Stimulated activated naive CD8-positive, alpha-beta T cell treated with anti-CD3 and anti-CD28 coated beads, Interleukin-15, amount 100 ng/mL, for 72 hours (primary cell): Measurements from ENCODE around the gene MYADM.
A peak's percentile ranks its signal among the peaks of the same experiment; 100 is the strongest.

ENCODE experiments used
- ATAC-seq: fragments of 150-1000 bp; cut with Tn5 transposase; 2 replicates; pipeline ENCODE4 v1.10.0; 2021; ENCODE audit warnings: mild to moderate bottlenecking, moderate library complexity
- DNase-seq, 2 donors: peaks; one replicate each; pipeline ENCODE4 v3.0.0; 2021 to 2022
- H3K27ac Mint-ChIP-seq, 2 donors: one replicate each; pipeline ENCODE4 v1.8.0; 2022; ENCODE audit warnings: mild to moderate bottlenecking in 2 of 2, mixed read lengths in 2 of 2, moderate library complexity in 2 of 2
- H3K27me3 Mint-ChIP-seq: one replicate; pipeline ENCODE4 v1.8.0; 2022; ENCODE audit warnings: mixed read lengths
- H3K4me1 Mint-ChIP-seq: one replicate; pipeline ENCODE4 v1.8.0; 2022; ENCODE audit warnings: mild to moderate bottlenecking, mixed read lengths
- H3K4me3 Mint-ChIP-seq, 2 donors: one replicate each; pipeline ENCODE4 v1.8.0; 2022; ENCODE audit warnings: mild to moderate bottlenecking in 2 of 2, mixed read lengths in 2 of 2, moderate library complexity in 1 of 2
- H3K9me3 Mint-ChIP-seq, 2 donors: one replicate each; pipeline ENCODE4 v1.8.0; 2022; ENCODE audit warnings: mixed read lengths in 2 of 2

MYADM gene

GRCh38 chr19:53876651-53877224 lies 9.1 kb downstream of the MYADM start:
- no peak for DNase-seq
- no peak for ATAC-seq
- H3K27me3 Mint-ChIP-seq, result no peaks in the 10 kb centered on the region
- H3K4me3 Mint-ChIP-seq, result no peak overlapping the region
- H3K9me3 Mint-ChIP-seq, result no peaks in the 10 kb centered on the region
- H3K27ac Mint-ChIP-seq, result no peak overlapping the region
- H3K4me1 Mint-ChIP-seq, result peaks cover 53% of the 10 kb centered on the region

DNA sequence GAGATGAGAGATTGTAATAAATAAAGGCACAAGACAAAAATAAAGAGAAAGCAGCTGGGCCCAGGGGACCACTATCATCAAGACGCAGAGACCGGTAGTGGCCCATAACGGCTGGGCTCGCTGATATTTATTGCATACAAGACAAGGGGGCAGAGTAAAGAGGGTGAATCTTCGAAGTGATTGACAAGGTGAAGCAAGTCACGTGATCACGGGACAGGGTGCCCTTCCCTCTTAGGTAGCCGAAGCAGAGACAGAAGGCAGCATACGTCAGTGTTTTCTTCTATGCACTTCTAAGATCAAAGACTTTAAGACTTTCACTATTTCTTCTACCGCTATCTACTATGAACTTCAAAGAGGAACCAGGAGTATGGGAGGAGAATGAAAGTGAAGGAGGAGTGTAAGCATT lies 9.7 kb downstream of the MYADM start:
- Mint-ChIP-seq H3K27ac (peak overlapping the region; percentile 16 to 21), H3K9me3 (no peaks in the 10 kb centered on the region), H3K4me1 (peaks cover 55% of the 10 kb centered on the region), H3K4me3 (peak overlapping the region; percentile 30 to 42), H3K27me3 (no peaks in the 10 kb centered on the region)
- DNase-seq (peak in 1 of 2 donors; percentile 40), ATAC-seq (no peak)

DNA sequence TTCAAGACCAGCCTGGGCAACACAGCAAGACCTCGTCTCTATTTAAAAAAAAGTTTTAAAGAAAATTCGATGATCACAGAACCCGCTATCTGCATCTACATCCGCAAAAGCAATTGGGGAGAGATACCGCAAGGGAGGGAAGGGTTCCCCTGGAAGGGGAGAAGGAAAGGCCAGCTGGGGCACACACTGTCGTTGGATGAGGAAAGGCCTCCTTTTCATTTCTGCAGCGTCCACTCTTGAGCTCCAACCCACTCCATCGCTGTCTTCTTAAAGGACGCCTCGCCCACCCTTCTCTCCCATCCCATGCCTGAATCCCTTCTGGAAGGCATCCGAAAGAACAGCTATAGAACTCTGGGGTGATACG lies 11.1 kb downstream of the MYADM start:
- H3K9me3 Mint-ChIP-seq, result no peaks in the 10 kb centered on the region
- H3K27ac Mint-ChIP-seq, result no peak overlapping the region
- H3K27me3 Mint-ChIP-seq, result no peaks in the 10 kb centered on the region
- ATAC-seq (no peak), DNase-seq (no peak)
- H3K4me3 Mint-ChIP-seq, result no peak overlapping the region
- peaks cover 53% of the 10 kb centered on the region for H3K4me1 Mint-ChIP-seq

DNA sequence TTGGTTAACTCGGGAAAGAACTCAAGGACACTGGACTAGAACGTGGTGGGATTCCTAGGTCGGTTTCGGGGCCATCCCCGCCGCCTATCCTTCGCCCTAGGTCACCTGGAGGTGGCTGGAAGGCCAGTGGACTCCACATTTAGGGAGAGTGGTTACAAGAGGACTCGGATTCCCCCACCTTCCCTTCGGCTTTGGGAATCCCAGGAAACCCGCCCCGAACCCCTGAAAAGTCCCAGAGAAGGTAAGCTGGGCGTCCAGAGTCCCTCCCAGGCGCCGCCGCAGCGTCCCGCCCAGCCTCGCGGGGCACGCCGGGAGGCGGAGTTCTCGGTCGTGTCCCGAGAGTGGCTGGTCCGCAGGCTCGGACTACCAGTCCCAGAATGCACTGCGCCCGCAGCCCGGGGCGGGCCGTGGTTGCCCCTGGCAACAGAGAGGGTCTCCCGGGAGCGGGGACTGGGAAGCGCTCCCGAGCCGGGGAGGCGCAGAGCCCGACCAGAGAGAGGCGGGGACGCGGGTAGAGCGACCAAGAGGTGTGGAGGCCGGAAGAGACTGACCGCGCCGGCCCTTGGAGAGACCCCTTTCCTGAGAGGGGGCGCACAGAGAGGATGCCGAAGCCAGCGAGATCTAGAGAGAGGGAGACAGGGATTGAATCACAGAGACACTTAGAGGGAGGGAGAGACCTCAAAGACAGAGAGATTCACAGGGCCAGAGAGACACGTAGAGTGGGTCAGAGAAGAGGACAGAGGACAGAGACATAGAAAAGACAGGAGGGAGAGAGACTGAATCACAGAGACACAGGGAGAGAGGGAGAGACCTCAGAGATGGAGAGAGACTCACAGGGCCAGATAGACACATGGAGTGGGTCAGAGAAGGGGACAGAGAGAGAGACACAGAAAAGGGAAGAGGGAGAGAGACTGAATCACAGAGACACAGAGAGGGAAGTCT lies 11.7 kb downstream of the MYADM start:
- ATAC-seq (peak; percentile 93), DNase-seq (peak; percentile 80 to 83)
- no peaks in the 10 kb centered on the region for H3K9me3 Mint-ChIP-seq
- no peaks in the 10 kb centered on the region for H3K27me3 Mint-ChIP-seq
- H3K27ac Mint-ChIP-seq, result no peak overlapping the region
- no peak overlapping the region for H3K4me3 Mint-ChIP-seq
- peaks cover 49% of the 10 kb centered on the region for H3K4me1 Mint-ChIP-seq

GRCh38 chr19:53880711-53881481 lies 13.2 kb downstream of the MYADM start:
- ATAC-seq (no peak), DNase-seq (no peak)
- Mint-ChIP-seq H3K27me3 (no peaks in the 10 kb centered on the region), H3K4me3 (no peak overlapping the region), H3K27ac (no peak overlapping the region), H3K4me1 (peaks cover 35% of the 10 kb centered on the region), H3K9me3 (no peaks in the 10 kb centered on the region)

GRCh38 chr19:53881482-53882390 lies 14.1 kb downstream of the MYADM start, which contains the start of gene PRKCG:
PRKCG (plus strand) TSS chr19:53882197; CDS start chr19:53882495, 298 bp downstream.
- peak; percentile 42 to 44 for DNase-seq
- Mint-ChIP-seq H3K27me3 (no peaks in the 10 kb centered on the region), H3K27ac (no peak within 1 kb of the TSS), H3K4me1 (peaks cover 28% of the 10 kb centered on the region), H3K9me3 (no peaks in the 10 kb centered on the region), H3K4me3 (peak within 1 kb of the TSS; percentile 7 to 64)
- ATAC-seq, result peak; percentile 57

DNA sequence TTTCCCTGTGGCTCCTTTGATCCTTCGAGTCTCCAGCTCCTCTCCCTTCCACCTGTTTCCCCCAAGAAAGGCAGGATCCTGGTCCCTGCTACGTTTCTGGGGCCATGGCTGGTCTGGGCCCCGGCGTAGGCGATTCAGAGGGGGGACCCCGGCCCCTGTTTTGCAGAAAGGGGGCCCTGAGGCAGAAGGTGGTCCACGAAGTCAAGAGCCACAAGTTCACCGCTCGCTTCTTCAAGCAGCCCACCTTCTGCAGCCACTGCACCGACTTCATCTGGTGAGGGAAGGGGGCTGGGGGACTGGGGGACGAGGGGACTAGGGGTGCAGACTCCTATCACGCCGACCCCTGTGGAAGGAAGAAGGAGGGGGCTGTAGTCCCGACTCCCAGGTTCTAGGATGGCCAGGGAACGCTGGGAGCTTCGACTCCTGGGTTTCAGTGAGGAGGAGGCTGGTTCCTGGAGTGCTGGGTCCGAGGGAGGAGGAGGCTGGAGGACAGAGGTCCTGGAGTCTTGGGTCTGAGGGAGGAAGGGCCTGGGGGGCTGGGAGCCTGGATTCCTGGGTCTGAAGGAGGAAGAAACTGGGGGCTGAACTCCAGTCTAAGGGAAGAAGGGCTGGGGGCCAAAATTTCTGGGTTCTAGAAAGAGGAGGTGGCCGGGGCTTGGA lies 14.8 kb downstream of the MYADM start:
- H3K9me3 Mint-ChIP-seq, result no peaks in the 10 kb centered on the region
- H3K4me3 Mint-ChIP-seq, result peak overlapping the region; percentile 7 to 64
- ATAC-seq, result no peak
- H3K27ac Mint-ChIP-seq, result no peak overlapping the region
- H3K27me3 Mint-ChIP-seq, result no peaks in the 10 kb centered on the region
- H3K4me1 Mint-ChIP-seq, result peaks cover 20% of the 10 kb centered on the region
- DNase-seq, result no peak

- Mint-ChIP-seq H3K9me3 (no peaks in the 10 kb centered on the region), H3K27ac (no peak overlapping the region), H3K27me3 (no peaks in the 10 kb centered on the region), H3K4me1 (peaks cover 18% of the 10 kb centered on the region), H3K4me3 (peak overlapping the region in 1 of 2 donors; percentile 20)
- no peak for ATAC-seq
- no peak for DNase-seq
Observed at GRCh38 chr19:53883231-53883661, 15.6 kb downstream of the MYADM start.

DNA sequence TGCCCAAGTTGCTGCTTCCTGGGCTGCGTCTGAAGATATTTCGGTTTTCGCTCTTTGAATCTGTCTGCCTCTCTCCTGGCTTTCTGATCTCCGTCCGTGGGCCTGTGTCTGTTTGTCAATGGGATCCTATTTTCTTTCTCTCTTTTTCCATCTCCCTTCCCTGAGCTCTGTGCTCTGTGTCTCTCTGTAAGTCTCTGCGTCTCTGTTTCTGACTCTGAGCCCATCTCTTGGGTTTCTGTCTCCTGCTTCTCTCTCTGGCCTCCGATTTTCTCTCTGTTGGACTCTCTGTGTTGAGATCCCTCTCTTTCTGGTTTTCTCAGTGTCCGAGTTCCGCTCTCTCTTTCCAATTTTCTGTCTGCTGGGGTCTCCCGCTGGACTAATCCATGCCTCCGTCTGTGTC lies 16.1 kb downstream of the MYADM start:
- Mint-ChIP-seq H3K4me1 (peaks cover 18% of the 10 kb centered on the region), H3K9me3 (no peaks in the 10 kb centered on the region), H3K27me3 (no peaks in the 10 kb centered on the region), H3K4me3 (peak overlapping the region in 1 of 2 donors; percentile 4), H3K27ac (peak overlapping the region in 1 of 2 donors; percentile 2)
- no peak for ATAC-seq
- DNase-seq, result no peak

GRCh38 chr19:53884256-53884655 lies 16.6 kb downstream of the MYADM start:
- no peaks in the 10 kb centered on the region for H3K9me3 Mint-ChIP-seq
- peaks cover 19% of the 10 kb centered on the region for H3K4me1 Mint-ChIP-seq
- H3K4me3 Mint-ChIP-seq, result no peak overlapping the region
- DNase-seq (no peak), ATAC-seq (no peak)
- no peaks in the 10 kb centered on the region for H3K27me3 Mint-ChIP-seq
- H3K27ac Mint-ChIP-seq, result no peak overlapping the region

DNA sequence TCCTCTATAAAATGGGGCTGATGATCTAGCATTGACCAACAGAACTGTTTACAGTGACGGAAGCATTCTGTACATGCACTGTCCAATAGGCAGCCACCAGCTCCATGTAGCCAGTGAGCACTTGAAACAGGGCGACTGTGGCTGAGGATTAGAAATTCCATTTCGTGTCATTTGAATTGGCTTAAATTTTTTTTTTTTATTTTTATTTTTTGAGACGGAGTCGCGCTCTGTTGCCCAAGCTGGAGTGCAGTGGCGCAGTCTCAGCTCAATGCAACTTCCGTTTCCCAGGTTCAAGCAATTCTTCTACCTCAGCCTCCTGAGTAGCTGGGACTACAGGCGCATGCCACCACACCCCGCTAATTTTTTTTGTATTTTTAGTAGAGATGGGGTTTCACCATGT lies 17.4 kb downstream of the MYADM start:
- Mint-ChIP-seq H3K27ac (no peak overlapping the region), H3K4me1 (peaks cover 27% of the 10 kb centered on the region), H3K9me3 (no peaks in the 10 kb centered on the region), H3K27me3 (no peaks in the 10 kb centered on the region), H3K4me3 (no peak overlapping the region)
- no peak for ATAC-seq
- DNase-seq, result no peak

DNA sequence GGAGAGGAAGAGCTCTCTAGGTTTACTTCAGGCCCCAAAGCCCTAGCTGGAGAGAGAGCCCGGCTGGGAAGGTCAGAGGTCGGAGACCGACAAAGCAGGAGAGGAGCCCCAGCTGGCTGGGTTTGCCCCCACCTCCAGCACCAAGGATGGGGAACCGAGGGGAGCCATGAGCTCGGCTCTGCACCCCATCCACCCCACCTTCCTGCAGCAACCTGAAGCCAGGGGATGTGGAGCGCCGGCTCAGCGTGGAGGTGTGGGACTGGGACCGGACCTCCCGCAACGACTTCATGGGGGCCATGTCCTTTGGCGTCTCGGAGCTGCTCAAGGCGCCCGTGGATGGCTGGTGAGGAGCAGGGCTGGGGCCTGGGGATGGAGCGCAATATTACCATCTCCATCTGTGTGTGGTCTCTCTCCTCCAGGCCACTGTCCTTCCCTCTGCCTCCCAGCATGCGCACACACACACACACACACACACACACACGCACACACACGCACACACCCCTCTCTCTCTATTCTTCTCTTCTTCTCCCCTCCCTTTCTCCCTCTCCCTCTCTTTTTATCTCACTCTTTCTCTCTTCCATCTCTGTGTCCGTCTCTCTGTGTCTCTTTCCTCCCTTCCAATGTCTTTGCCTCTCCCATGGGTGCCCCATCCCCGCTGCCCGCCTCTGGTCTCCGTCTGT lies 24.8 kb downstream of the MYADM start:
- Mint-ChIP-seq H3K9me3 (no peaks in the 10 kb centered on the region), H3K4me1 (peaks cover 11% of the 10 kb centered on the region), H3K4me3 (no peak overlapping the region), H3K27ac (no peak overlapping the region), H3K27me3 (peaks cover 53% of the 10 kb centered on the region)
- DNase-seq (no peak), ATAC-seq (no peak)

GRCh38 chr19:53892981-53893325 lies 25.3 kb downstream of the MYADM start:
- Mint-ChIP-seq H3K4me3 (no peak overlapping the region), H3K27ac (peak overlapping the region in 1 of 2 donors; percentile 56), H3K27me3 (peaks cover 58% of the 10 kb centered on the region), H3K9me3 (no peaks in the 10 kb centered on the region), H3K4me1 (peaks cover 14% of the 10 kb centered on the region)
- DNase-seq (no peak), ATAC-seq (no peak)

DNA sequence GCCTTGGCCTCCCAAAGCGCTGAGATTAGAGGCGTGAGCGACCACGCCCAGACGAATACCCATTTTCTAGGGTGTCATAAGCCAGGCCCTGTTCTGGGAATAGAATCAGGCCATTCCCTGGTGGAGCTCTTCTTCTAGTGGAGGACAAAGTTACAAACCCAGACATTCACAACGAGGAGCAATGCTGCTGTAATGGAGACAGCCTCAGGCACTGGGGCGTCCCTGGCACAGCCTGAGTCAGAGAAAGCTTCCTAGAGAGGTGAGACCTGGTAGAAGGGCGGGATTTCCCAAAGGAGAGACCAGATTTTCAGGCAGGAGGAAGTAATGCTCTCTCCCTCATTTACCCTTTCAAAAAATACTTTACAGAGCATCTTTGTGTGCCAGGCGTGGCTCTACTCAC lies 27.0 kb downstream of the MYADM start:
- DNase-seq (no peak), ATAC-seq (no peak)
- H3K27me3 Mint-ChIP-seq, result peaks cover 76% of the 10 kb centered on the region
- H3K27ac Mint-ChIP-seq, result no peak overlapping the region
- no peak overlapping the region for H3K4me3 Mint-ChIP-seq
- H3K4me1 Mint-ChIP-seq, result peaks cover 22% of the 10 kb centered on the region
- H3K9me3 Mint-ChIP-seq, result no peaks in the 10 kb centered on the region
